Amniotic stem cell (primary cell): Measurements from ENCODE around the gene PRKCH.
A peak's percentile ranks its signal among the peaks of the same experiment; 100 is the strongest.

Source experiments
- DNase-seq: peaks from one replicate; lab custom pipeline; 2025; lab: John Stamatoyannopoulos, UW

PRKCH gene

DNA sequence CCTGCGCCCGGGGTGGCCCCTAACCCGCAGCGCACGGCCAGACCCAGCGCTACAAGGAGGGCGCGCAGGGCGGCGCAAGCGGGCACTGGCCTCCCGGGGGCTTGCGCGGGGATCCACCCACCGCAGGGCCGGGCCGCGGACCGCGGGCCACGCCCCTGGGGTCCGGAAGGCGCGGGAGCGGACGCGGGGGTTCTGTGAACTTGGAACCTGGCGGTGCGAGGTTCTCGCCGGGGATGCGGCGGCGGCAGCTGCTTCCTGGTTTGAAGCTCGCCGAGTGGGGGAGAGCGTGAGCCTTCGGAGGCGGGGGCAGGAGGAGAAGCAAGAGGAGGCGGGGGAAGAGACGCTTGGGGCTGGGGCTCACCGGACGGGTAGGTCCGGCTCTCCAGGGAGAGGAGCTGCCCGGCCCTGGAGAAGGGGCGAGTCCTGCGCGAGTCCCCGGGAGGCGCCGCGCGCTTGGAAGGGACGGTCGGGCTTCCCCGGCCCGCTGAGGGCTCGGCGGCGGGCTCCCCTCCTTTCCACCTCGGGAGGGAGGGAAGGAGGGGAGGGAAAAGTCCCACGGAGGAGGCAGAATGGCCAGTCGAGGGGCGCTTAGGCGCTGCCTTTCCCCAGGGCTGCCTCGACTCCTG is at the start of gene PRKCH:
Gene PRKCH (plus strand): TSS at position 195 of the 626 bp plus-strand sequence. CDS start 523 bp downstream, outside the sequence.
- DNase-seq, result no peak

DNA sequence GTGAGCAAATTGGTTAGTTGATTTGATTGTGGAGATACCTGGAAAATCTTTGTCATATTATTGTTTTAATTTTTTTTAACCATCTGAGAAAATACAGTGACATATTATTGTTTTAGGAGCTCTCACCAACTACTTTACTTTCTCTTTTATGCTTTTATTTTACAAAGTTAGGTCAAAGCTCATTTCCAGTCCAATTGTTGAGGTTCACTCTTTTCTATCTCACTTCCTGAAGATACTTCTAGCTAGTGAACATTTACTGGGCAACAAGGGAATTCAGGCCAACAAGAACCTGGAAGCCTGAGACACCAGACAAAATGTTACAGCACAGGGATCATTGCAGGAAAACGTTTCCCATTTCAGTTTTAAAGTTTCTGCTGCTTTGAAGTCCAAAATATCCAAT is 44.1 kb upstream of the PRKCH start:
- DNase-seq, result no peak

DNA sequence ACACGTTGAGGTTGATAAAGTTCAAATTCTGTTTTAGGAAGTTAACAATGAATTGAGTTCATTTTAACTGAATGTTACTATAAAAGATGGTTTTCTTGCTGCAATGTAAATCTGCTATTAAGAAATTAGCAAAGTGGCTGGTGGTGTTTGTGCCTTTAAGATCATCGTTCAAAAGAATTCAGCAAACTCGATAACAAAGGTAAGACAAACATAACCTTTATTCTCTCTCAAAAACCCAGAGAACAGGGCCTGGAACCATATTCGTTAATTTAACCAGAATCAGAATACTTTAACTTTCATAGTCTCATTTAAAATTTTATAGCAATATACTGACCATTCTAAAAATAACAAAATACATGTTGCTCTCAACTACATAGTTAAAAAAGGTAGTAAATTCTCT is 43.6 kb upstream of the PRKCH start:
- no peak for DNase-seq

DNA sequence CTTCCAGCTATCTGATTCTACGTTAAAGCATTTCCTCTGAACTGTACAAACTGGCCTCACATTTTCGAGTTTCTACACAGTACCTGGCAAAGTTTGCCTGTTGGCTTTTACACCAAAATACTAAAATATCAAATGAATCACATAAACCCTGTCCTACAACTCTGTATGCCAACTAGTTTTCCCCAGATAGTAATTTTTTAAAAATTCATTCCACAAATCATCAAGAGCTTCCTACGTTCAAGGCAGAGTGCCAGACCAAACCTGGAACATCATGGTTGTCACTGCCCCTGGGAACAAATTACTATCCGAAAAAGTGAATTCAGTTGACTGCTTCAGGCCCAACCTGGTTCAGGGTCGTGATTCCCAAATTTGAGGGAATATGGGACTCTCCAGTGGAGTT is 42.3 kb upstream of the PRKCH start:
- no peak for DNase-seq

DNA sequence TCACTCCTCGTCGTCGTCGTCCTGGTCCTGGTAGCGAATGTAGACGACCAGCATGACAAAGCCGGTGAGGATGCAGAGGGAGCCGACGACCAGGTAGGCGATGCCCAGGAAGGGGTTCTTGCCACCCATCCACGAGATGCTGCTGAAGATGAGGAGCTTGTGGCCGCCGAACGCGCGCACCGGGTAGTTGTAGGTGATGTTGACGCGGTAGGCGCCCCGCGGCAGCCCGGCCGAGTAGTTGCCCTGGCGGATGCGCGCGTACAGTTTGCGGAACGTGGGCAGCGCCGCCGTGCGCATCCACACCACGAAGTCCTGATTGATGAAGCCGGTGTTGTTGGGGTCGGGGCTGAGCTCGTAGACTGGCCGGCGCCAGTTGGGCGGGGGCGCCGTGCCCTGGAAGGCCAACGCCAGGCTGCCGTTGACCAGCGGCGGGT is 41.3 kb upstream of the PRKCH start:
- DNase-seq, result no peak

DNA sequence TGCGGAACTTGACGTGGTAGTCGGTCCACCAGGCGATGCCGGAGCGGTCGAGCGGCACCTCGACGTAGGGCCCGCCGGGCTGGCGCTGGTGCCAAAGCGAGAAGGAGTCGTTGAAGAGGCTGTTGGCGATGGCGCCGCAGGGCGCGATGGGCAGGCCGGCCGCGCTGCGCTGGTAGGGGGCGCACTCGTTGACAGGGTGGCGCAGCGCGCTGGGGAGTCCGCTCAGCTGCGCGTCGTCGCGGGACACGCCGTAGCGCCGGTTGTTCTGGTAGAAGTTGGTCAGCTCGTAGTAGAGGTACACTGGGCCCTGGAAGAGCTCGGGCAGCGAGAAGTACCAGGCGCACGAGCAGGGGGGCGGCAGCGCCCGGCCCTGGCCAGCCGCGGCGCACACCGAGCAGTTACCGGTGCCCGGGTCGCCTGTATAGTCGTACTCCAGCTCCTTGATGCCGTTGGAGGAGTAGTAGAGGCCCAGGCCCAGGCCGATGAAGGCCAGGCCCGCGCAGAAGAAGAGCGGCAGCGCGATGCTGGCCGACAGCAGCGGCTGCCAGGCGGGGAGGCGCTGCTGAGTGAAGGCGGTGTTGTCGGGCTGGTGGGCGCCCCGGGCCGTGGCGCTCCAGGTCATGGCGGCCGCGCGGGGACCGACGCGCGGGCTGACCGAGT is 40.7 kb upstream of the PRKCH start:
- peak; percentile 19 for DNase-seq

DNA sequence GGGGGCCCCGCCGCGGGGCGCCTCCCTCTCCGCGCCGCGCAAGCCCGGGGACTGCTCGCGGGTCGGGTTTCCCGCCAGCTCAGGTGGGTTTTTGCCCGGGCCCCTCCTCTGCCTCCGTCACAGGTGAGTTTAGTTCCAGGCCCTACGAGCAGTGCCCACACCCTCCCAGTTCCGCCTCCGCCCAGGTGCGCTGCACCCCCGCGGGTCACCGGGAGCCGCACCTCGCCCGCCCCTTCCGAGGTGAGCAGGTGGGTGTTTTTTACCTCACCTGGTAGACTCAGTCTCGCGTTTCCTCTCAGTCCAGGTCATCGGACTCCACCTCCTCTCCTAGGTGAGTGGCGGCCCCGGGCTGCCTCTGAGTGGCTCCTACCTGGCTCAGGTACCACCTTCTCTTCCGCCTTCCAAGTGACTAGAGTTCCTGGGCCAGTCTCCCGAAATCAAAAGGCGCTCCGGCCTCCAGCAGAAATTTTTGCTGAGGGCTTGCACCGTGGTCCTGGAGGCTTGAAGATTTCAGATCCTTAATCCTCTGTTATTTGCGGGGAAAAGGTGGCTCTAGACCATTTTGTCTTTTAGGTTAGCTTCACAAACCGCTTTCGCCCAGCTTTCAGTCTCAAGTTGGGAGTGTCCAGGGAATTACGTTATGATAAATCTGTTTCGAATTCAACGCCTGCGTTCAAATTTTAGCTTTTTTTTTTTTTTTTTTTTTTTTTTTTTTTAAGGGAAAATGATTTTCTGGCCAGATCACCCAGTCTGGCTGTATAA is 40.0 kb upstream of the PRKCH start, which contains the start of gene TMEM30B:
Gene TMEM30B (minus strand): TSS at position 153 of the 762 bp plus-strand sequence. CDS start 191 bp downstream, outside the sequence.
- no peak for DNase-seq

DNA sequence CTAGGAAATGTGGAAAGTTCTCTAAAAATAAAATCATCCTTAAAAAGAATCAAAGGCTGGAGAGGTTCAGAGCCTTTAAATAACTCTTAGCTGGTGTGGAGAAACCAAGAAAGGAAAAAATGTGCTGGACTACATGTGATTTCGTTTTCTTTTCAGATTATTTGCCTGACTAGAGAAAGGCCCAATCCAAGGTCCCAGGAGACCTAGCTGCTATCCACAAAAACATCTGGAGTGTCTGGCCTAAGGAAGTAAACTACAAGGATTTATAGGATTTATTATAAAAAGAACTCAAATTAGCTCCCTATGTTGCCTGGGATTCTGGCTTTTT is 39.5 kb upstream of the PRKCH start:
- no peak for DNase-seq

DNA sequence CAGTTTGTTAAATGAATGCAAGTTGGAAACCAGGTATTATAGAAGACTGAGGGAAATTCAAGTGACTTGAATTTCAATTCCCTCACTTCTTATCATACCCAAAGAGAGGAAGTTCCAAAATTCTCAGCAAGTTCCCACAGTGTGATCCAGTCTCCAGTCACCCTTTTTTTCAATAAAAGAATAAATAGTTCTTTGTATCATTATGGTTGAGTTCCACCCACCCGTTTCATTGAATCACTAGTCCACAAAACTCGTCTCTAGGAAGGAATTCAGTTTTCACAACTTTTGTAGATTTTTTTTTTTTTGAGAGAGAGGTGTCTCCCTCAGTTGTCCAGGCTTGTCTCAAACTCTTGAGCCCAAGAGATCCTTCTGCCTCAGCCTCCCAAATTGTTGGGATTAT is 38.6 kb upstream of the PRKCH start:
- DNase-seq, result no peak

DNA sequence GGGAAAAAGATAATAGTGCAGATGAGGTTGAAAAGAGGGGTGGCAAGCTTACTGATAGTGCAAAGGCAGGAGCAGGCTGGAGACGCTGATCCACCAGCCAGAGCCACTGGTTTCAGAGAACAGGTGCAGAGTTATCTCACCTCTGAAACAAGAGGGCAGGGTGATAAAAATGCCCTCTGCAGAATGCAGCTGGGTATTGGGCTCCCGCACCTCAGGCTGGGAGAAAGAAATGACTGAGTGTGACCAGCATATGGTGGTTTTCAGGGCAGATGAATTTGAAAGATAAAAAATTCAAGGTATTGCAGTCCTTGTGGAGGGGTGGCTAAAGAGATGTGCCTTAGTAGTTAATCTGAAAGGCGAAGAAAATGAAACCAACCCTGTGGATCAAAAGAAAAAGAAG is 37.4 kb upstream of the PRKCH start:
- no peak for DNase-seq

DNA sequence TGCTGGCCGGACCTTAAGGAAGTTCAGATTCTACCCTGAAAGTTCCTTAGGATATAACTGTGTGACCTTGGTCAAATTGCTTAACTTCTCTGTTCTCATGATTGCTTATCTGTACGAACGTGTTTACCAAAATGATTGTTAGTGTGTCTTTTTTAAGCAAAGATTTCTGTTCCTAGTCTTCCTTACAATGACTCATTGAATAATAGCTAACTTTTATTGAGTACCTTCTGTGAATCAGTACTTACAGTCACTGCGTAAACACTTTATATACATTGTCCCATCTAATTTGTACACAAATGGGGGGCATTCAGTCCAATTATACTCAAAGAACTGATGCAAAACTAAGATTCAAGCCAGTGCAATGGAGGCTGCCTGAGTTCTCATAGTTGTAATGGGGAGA is 36.0 kb upstream of the PRKCH start:
- DNase-seq, result no peak

DNA sequence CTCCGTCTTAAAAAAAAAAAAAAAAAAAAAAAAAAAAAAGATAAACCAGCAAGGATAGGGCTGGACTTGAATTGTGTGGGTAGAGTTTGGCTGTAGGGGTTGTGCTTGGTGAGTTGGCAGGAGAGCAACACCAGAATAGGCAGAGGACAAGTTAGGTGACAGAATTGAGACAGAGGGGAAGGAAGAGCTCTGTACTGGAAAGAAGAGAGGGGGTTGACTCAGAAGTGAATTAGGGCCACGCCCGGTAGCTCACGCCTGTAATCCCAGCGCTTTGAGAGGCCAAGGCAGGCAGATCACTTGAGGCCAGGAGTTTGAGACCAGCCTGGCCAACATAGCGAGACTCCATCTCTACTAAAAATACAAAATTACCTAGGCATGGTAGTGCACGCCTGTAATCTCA is 34.2 kb upstream of the PRKCH start:
- no peak for DNase-seq

DNA sequence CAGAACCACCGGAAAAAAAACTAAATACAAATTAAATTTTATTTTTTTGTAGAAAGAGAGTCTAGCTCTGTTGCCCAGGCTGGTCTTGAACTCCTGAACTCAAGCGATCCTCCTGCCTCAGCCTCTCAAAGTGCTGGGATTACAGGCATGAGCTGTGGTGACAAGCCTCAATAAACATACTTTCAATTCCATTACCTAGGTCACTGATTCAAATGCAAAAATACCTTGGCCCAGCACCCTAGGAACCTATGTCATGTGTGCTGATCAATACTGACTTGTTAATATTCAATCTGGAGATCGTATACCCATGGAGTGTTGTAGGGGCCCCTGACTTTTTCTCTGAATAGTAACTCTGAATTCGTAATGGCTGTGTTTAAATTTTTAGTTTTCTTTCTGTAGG is 33.2 kb upstream of the PRKCH start:
- no peak for DNase-seq

DNA sequence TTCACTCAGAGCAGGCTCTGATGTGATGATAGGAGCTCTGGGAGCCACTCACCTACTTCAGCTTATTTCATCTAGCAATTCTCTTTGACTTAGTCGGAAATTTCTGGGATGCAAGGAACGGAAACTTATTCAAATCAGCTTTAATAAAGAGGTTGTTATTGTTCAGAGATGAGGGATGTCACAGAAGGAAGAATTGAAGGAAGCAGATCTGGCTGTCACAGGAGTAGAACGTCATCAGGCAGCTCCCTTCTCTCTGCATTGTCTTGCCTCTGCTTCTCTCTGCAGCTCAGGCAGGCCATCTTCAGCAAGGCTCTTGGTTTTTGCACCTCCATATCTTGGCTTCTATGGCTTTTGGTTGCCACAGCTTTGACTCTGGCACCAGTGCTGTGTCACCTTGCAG is 32.7 kb upstream of the PRKCH start:
- DNase-seq, result no peak

DNA sequence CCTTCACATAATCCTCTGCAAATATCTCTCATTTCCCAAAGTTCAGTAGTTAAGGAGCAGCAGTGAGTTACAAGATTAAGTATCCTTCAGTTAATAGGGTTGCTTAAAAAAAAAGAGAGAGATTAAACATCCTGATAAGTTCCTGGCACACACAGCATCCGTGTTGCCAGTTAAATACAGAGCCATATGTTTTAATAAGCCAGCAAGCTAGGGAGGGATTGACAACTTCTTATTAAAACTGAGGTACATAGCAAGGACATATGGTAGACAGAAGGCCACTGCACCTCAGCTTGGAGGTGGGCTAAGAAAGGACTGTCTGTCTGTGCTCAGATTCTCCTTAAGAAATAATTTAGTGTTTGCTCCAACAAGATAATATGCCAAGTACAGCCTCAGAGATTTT is 30.7 kb upstream of the PRKCH start:
- DNase-seq, result no peak

DNA sequence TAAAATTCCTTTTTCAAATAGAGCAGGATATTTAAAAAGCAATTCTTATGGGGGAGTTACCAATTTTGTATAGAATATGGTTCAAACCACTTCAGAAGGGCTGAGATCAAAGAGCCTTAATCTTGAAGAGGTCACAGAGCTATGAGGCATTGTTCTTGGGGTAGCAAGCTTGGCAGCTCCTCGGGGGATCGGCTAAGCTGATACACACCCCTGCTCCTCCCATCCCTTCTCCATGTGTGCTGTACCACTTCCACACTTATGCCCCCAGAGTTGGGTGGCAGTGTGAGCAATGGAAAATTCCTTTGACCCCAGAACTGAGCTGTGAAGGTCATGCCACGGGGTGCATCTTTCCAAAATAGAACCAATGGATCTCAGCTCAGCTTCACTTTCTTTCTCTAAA is 25.2 kb upstream of the PRKCH start:
- DNase-seq, result no peak

DNA sequence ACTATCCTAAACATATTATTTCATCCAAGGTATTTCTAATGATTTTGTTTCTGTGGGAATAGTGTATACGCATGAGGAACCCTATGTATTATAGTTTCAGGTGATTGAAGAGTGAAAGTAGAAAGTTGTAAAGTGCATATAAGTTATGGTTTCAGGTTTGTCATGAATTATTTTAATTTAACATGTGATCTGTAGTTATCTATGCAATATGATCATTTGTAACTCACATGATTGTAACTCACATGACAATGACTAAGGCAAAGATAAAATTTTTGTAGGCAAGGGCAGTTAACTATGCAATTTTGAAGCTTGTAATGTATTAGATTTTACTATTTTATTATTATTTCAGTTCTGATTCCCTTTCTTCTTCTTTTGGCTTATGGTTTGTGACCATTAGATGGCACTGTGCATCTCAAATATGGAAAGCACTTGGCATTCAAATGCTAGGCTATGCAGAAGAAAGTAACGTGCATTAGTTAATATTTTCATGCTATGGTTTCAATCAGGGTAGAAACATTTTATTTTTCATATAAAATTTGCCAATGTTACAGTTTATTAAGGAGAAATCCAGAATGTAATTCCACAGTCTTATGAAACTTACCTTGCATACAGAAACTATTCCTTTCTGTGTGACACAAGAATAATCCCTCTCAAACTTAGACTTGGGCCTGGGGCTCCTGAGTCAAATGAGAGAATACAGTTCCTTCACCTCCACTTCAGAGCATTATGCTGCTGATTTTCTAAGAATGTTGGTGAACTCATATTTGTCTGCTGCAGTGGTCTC is 24.5 kb upstream of the PRKCH start:
- DNase-seq, result no peak

DNA sequence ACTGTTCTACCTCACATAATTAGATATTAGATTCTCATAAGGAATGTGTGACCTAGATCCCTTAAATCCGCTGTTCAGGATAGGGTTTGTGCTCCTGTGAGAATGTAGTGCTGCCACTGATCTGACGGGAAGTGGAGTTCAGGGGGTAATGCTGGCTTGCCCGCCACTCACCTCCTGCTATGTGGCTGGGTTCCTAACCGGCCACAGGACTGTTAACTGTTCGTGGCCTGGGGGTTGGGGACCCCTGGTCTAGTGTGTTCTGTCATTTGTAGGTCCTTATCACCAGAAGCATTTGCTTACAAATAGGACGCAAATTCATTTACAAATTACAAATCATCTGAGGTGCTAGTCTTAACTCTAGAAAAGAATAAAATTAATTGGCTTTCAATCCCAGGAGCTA is 23.8 kb upstream of the PRKCH start:
- DNase-seq, result no peak

DNA sequence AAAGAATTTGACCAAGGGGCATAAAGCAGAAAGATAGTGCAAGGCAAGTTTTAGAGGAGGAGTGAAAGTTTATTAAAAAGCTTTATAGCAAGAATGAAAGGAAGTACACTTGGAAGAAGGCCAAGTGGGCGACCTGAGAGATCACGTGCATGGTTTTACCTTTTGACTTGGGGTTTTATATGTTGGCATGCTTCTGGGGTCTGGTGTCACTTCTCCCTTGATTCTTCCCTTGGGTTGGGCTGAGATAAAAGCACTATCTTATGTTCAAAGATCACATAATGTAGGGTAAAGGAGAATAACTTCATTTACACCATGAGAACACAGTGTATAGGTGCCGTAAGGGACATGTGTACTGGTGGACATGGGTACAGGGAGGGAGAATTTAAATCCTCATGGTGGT is 22.6 kb upstream of the PRKCH start:
- DNase-seq, result no peak

DNA sequence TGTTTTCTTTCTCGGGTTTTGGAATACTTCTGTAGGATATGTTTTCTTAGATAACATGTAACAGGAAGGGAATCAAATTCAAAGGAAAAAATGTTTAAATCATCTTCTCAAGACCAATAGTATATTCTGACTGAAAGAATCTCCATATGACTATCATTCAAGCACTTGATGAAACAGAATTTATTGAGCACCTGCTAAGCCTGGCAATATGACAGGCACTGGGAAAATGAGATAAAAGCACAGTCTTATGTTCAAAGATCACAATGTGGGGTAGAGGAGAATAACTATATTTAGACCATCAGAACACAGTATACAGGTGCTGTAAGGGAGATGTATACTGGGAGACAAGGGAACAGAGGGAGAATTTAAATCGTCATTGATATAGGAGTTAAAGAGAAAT is 21.2 kb upstream of the PRKCH start:
- no peak for DNase-seq

DNA sequence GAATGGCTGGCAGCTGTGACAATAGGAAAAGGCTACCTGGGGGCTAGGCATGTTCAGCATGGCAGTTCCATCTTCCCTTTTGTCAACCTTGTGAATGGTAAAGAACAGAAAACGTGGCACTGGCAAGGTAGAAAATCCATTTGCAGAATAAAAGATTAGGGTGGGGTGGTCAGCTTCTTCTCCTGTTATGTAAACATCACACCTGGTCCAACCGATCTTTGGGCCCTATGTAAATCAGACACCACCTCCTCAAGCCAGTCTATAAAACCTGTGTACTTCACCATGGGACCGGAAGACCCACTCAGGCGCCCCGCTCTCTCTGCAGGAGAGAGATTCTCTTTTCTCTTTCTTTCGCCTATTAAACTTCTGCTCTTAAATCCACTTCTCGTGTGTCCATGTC is 20.6 kb upstream of the PRKCH start:
- DNase-seq, result no peak

DNA sequence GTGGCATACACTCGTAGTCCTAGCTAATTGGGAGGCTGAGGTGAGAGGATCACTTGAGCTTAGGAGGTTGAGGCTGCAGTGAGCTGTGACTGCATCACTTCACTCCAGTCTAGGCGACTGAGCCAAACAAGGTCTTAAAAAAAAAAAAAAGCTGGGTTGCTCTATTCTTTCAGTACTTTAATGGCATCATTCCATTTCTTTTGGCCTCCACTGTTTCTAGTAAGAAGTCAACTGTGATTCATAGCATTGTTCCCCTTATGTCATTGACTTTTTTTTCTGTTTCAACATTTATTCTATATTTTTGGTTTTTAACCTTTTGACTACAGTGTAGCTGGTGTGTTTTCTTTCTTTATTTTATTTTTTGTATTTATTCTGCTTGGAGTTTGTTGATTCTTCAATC is 16.7 kb upstream of the PRKCH start:
- no peak for DNase-seq

DNA sequence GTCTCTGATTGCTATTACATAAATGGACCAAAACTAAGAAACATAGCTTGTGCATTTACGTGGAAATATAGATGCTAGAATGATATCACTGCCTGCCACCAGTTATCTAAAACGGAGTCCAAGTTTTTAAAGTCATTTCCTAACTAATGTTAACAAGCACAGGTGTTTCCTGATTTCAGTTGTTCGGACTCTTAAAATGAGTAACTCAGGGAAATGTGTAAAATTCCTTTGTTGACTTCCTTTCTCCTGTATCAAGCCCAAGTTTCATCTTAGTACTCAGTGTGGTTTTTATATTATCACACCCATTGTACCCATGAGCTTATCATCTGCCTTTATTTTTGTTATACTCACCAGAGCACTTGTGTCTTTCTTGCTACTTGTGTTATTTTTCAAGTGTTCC is 13.2 kb upstream of the PRKCH start:
- DNase-seq, result no peak
